ENCODE results near the gene CDH4.

CDH4 gene

DNA sequence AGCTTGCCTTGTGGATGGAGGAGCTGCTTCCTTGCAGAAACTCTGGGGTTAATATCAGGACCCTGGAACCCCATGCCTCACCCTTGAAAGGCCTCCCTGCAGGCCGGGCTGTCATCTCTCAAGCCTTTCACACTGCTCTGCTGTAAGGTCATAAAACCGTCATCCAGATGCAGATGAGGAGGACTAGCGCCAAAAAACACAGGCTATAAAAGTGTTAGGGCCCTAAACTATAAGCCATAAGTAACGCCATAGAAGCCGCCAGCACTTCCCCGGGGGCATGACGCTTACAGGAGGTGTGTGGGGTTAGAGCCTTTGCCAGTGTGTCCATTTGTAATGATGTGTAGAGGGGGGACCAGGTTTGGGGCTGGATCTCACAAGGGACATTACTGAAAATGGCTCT lies 47.6 kb downstream of the CDH4 start:
- Histone ChIP-seq H2AFZ (ENCODE audit: low read depth, low read length) (no peak overlapping the region), H3K4me3 (ENCODE audit: low read depth in 1 of 2, low read length in 2 of 2) (no peak overlapping the region), H3K9me3 (ENCODE audit: insufficient read depth, low read length, severe bottlenecking) (no peaks in the 10 kb centered on the region), H4K20me1 (ENCODE audit: insufficient read depth, low read length) (peaks cover 4% of the 10 kb centered on the region; the same call in 1 of the 2 replicates), H3K27ac (ENCODE audit: low read length) (no peak overlapping the region), H3K4me1 (ENCODE audit: insufficient read depth, low read length) (no peaks in the 10 kb centered on the region), H3K79me2 (ENCODE audit: insufficient read depth, low read length) (no peaks in the 10 kb centered on the region), H3K36me3 (ENCODE audit: insufficient read depth, low read length) (no peaks in the 10 kb centered on the region), H3K4me2 (ENCODE audit: insufficient read depth, low read length) (no peak overlapping the region), H3K27me3 (ENCODE audit: insufficient read depth, low read length, poor library complexity) (no peaks in the 10 kb centered on the region), H3K9ac (ENCODE audit: low read depth, low read length) (no peak overlapping the region)
- ATAC-seq (ENCODE audit: insufficient read depth, low read depth): no peak
- no peak for TF ChIP-seq EZH2 (IDR thresholded peaks at IDR 0.05; ENCODE audit: borderline replicate concordance, low read depth, low read length, severe bottlenecking)
- TF ChIP-seq, protein P1, sequence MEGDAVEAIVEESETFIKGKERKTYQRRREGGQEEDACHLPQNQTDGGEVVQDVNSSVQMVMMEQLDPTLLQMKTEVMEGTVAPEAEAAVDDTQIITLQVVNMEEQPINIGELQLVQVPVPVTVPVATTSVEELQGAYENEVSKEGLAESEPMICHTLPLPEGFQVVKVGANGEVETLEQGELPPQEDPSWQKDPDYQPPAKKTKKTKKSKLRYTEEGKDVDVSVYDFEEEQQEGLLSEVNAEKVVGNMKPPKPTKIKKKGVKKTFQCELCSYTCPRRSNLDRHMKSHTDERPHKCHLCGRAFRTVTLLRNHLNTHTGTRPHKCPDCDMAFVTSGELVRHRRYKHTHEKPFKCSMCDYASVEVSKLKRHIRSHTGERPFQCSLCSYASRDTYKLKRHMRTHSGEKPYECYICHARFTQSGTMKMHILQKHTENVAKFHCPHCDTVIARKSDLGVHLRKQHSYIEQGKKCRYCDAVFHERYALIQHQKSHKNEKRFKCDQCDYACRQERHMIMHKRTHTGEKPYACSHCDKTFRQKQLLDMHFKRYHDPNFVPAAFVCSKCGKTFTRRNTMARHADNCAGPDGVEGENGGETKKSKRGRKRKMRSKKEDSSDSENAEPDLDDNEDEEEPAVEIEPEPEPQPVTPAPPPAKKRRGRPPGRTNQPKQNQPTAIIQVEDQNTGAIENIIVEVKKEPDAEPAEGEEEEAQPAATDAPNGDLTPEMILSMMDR (IDR thresholded peaks at IDR 0.05; ENCODE audit: borderline replicate concordance, extremely low read depth, low read length, poor library complexity, severe bottlenecking): no peak
- no peak for DNase-seq

DNA sequence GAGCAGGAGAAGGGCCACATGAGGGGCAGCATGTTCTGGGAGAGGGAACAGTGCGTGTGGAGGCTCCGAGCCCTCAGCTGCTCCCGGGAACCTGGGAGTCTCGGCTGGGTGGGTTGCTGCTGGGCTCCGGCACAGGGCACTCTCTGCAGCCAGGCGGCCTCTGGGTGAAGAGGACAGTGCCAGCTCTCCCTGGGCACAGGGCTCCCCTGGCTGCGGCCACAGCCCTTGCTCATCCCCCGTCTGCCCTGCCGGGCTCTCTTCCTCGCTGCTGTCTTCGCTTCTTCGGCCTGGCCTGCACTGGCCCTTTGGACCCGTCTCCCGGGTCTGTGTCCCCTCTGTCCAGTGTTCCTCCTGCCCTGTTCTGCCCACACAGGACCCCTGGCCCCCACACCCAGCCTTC lies 48.2 kb downstream of the CDH4 start:
- no peak overlapping the region for H3K9ac ChIP-seq (ENCODE audit: low read depth, low read length)

DNA sequence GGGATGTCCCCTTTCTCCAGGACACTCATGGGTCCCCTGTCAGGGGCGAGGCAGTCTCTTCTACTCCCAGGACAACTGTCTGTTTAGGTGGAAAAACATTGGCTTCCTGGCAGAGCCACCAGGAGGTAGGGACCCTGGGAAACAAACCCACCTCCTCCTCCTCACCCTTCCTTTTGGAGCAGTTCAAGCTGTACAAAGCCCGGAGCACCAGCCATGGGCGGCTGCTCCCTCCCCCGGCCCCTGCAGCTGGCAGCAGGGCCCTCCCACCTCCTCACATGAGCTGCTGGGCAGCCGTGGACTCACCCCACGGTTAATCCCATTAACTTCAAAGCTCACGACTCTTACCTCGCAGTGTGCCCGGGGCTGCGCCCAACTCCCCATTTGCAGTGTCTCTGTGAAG lies 48.6 kb downstream of the CDH4 start:
- ATAC-seq (ENCODE audit: insufficient read depth, low read depth) (no peak), DNase-seq (no peak)
- no peaks in the 10 kb centered on the region for H3K79me2 ChIP-seq (ENCODE audit: insufficient read depth, low read length)
- no peaks in the 10 kb centered on the region for H3K4me1 ChIP-seq (ENCODE audit: insufficient read depth, low read length)
- H3K27ac ChIP-seq (ENCODE audit: low read length): no peak overlapping the region
- no peak overlapping the region for H3K4me2 ChIP-seq (ENCODE audit: insufficient read depth, low read length)
- H4K20me1 ChIP-seq (ENCODE audit: insufficient read depth, low read length): peaks cover 4% of the 10 kb centered on the region; the same call in 1 of the 2 replicates
- no peaks in the 10 kb centered on the region for H3K36me3 ChIP-seq (ENCODE audit: insufficient read depth, low read length)
- H2AFZ ChIP-seq (ENCODE audit: low read depth, low read length): no peak overlapping the region
- H3K9ac ChIP-seq (ENCODE audit: low read depth, low read length): no peak overlapping the region
- no peaks in the 10 kb centered on the region for H3K9me3 ChIP-seq (ENCODE audit: insufficient read depth, low read length, severe bottlenecking)
- no peak for TF ChIP-seq EZH2 (IDR thresholded peaks at IDR 0.05; ENCODE audit: borderline replicate concordance, low read depth, low read length, severe bottlenecking)
- TF ChIP-seq, protein P1 (IDR thresholded peaks at IDR 0.05; ENCODE audit: borderline replicate concordance, extremely low read depth, low read length, poor library complexity, severe bottlenecking): no peak
- no peak overlapping the region for H3K4me3 ChIP-seq (ENCODE audit: low read depth in 1 of 2, low read length in 2 of 2)
- H3K27me3 ChIP-seq (ENCODE audit: insufficient read depth, low read length, poor library complexity): no peaks in the 10 kb centered on the region

More for the DNA sequence above, 48.2 kb downstream of the CDH4 start:
- H2AFZ ChIP-seq (ENCODE audit: low read depth, low read length): no peak overlapping the region
- no peak for ATAC-seq (ENCODE audit: insufficient read depth, low read depth)
- no peak for DNase-seq
- H3K36me3 ChIP-seq (ENCODE audit: insufficient read depth, low read length): no peaks in the 10 kb centered on the region
- no peaks in the 10 kb centered on the region for H3K79me2 ChIP-seq (ENCODE audit: insufficient read depth, low read length)
- no peak overlapping the region for H3K4me2 ChIP-seq (ENCODE audit: insufficient read depth, low read length)
- H3K9me3 ChIP-seq (ENCODE audit: insufficient read depth, low read length, severe bottlenecking): no peaks in the 10 kb centered on the region
- TF ChIP-seq EZH2 (IDR thresholded peaks at IDR 0.05; ENCODE audit: borderline replicate concordance, low read depth, low read length, severe bottlenecking): no peak
- TF ChIP-seq, protein P1 (IDR thresholded peaks at IDR 0.05; ENCODE audit: borderline replicate concordance, extremely low read depth, low read length, poor library complexity, severe bottlenecking): no peak
- no peaks in the 10 kb centered on the region for H3K4me1 ChIP-seq (ENCODE audit: insufficient read depth, low read length)
- H3K27ac ChIP-seq (ENCODE audit: low read length): no peak overlapping the region
- H4K20me1 ChIP-seq (ENCODE audit: insufficient read depth, low read length): peaks cover 4% of the 10 kb centered on the region; the same call in 1 of the 2 replicates
- H3K27me3 ChIP-seq (ENCODE audit: insufficient read depth, low read length, poor library complexity): no peaks in the 10 kb centered on the region
- H3K4me3 ChIP-seq (ENCODE audit: low read depth in 1 of 2, low read length in 2 of 2): no peak overlapping the region
